Endothelial cell of umbilical vein (primary cell): ENCODE measurements around the gene PDCD2L. TPM values are rescaled to one million over a fixed set of nuclear protein-coding genes. Genes with fewer than 3 reads are reported as not detected.

ENCODE experiments used
- BruUV-seq: library from RNA; stranded (reverse); fragments of 400-500 nt; replicated peaks from 2 replicates; lab custom pipeline; 2021; lab: Mats Ljungman, UMichigan
- CTCF ChIA-PET: fragments of 300-600, 350-600 bp; sonication (Branson Sonifier 250); formaldehyde crosslinking; loops from one replicate; lab custom pipeline; 2021; ENCODE audit warnings: antibody characterized with exemption, inconsistent platforms; lab: Charles Lee
- POLR2A ChIA-PET: fragments of 300-600, 350-600 bp; sonication (Branson Sonifier 250); formaldehyde crosslinking; loops from one replicate; lab custom pipeline; 2021; ENCODE audit warnings: antibody characterized with exemption, inconsistent platforms; lab: Charles Lee
- DNase-seq: peaks from one replicate; pipeline ENCODE4 v3.0.0-alpha.2; 2011; ENCODE audit warnings: low read depth, low spot score
- FAIRE-seq: peaks from 2 replicates; lab custom pipeline; 2011; peaks lifted over from hg19 to GRCh38; lab: Jason Lieb, UNC
- H2AFZ ChIP-seq: 2 replicates; pipeline ENCODE4 v1.6.0; 2012; ENCODE audit warnings: low read depth, low read length, control low read depth, inconsistent platforms
- H3K27ac ChIP-seq: 2 replicates; pipeline ENCODE4 v1.5.1; 2011; ENCODE audit warnings: low read depth, mild to moderate bottlenecking, control low read depth, low read length, moderate library complexity; ENCODE audit not compliant: insufficient read depth
- H3K27me3 ChIP-seq, 2 experiments: 2 replicates each; pipeline versions ENCODE4 v1.6.0 to v1.6.1; 2011; ENCODE audit warnings: low read length in 2 of 2, mixed read lengths in 1 of 2; ENCODE audit not compliant: control insufficient read depth in 2 of 2, insufficient read depth in 2 of 2
- H3K36me3 ChIP-seq, 2 experiments: 2 replicates in 1 of 2; 3 replicates in 1 of 2; pipeline ENCODE4 v1.5.1; 2011; ENCODE audit warnings: low read length in 2 of 2, mild to moderate bottlenecking in 1 of 2, moderate library complexity in 1 of 2; ENCODE audit not compliant: control insufficient read depth in 2 of 2, insufficient read depth in 2 of 2; ENCODE audit errors: extremely low read depth in 1 of 2
- H3K4me1 ChIP-seq: 3 replicates; pipeline ENCODE4 v1.5.1; 2011; ENCODE audit warnings: mild to moderate bottlenecking, low read length; ENCODE audit not compliant: control insufficient read depth, insufficient read depth; ENCODE audit errors: extremely low read depth
- H3K4me2 ChIP-seq: 2 replicates; pipeline ENCODE4 v1.6.1; 2011; ENCODE audit warnings: low read length, control low read depth, mixed read lengths; ENCODE audit not compliant: insufficient read depth
- H3K4me3 ChIP-seq, 3 experiments: fragments of 200-600 bp in 1 of 3; sonication (generic), shearing (Covaris generic) in 1 of 3; replicated peaks in 1 of 3; 2 replicates each; pipeline ENCODE4 v1.5.1; 2011 to 2016; ENCODE audit warnings: control low read depth in 3 of 3, low read length in 3 of 3, mild to moderate bottlenecking in 2 of 3, inconsistent platforms in 1 of 3, low read depth in 1 of 3, moderate library complexity in 1 of 3; ENCODE audit not compliant: insufficient read depth in 1 of 3
- H3K79me2 ChIP-seq: 2 replicates; pipeline ENCODE4 v1.6.0; 2012; ENCODE audit warnings: low read length, inconsistent platforms; ENCODE audit not compliant: control insufficient read depth, insufficient read depth
- H3K9ac ChIP-seq: replicated peaks from 2 replicates; pipeline ENCODE3; 2011; ENCODE audit warnings: low read length, control low read depth; ENCODE audit not compliant: insufficient read depth; ENCODE audit errors: extremely low read depth
- H3K9me1 ChIP-seq: replicated peaks from 3 replicates; pipeline ENCODE4 v1.6.0; 2011; ENCODE audit warnings: mild to moderate bottlenecking, low read length; ENCODE audit not compliant: control insufficient read depth, insufficient read depth; ENCODE audit errors: extremely low read depth
- H3K9me3 ChIP-seq: replicated peaks from 2 replicates; pipeline ENCODE4 v1.5.1; 2012; ENCODE audit warnings: low read length, inconsistent platforms; ENCODE audit not compliant: control insufficient read depth, insufficient read depth
- H4K20me1 ChIP-seq: replicated peaks from 2 replicates; pipeline ENCODE3; 2011; ENCODE audit warnings: mild to moderate bottlenecking, low read length; ENCODE audit not compliant: control insufficient read depth, insufficient read depth; ENCODE audit errors: extremely low read depth
- EZH2 ChIP-seq: IDR thresholded peaks from 2 replicates; pipeline ENCODE4 v1.6.1; 2012; ENCODE audit warnings: borderline replicate concordance, low read depth, mild to moderate bottlenecking, moderate library complexity, low read length, inconsistent platforms; ENCODE audit not compliant: severe bottlenecking
- FOS ChIP-seq: IDR thresholded peaks from 2 replicates; pipeline ENCODE4 v1.6.1; 2011; ENCODE audit warnings: mild to moderate bottlenecking, low read length, moderate library complexity, borderline replicate concordance; ENCODE audit not compliant: insufficient read depth
- GATA2 ChIP-seq: IDR thresholded peaks from 2 replicates; pipeline ENCODE4 v1.7.0; 2011; ENCODE audit warnings: low read depth, mild to moderate bottlenecking, moderate library complexity, mixed read lengths, low read length; ENCODE audit not compliant: insufficient read length, insufficient read depth
- JUN ChIP-seq: IDR thresholded peaks from 2 replicates; pipeline ENCODE4 v1.6.1; 2011; ENCODE audit warnings: borderline replicate concordance, low read depth; ENCODE audit not compliant: insufficient read length, insufficient read depth
- MYC ChIP-seq: IDR thresholded peaks from one replicate; pipeline ENCODE4 v1.6.1; 2011; ENCODE audit warnings: mild to moderate bottlenecking, low read depth, low read length
- POLR2A ChIP-seq: IDR thresholded peaks from 2 replicates; pipeline ENCODE4 v1.6.1; 2012; ENCODE audit warnings: low read depth, mild to moderate bottlenecking, control low read depth, low read length
- POLR2AphosphoS5 ChIP-seq: IDR thresholded peaks from 2 replicates; pipeline ENCODE4 v1.6.1; 2012; ENCODE audit warnings: low read depth, mild to moderate bottlenecking, control low read depth, low read length, moderate library complexity; ENCODE audit not compliant: insufficient read depth
- dilution Hi-C: fragments of 300-500 bp; cut with MboI; formaldehyde crosslinking; loops from one replicate; pipeline ENCODE4 v1.15.0; 2019; ENCODE audit warnings: low sequenced_read_pairs; ENCODE audit not compliant: extremely low pct_ligation_motif_present
- intact Hi-C: fragments of 100-400 bp; cut with micrococcal nuclease; formaldehyde crosslinking; loops from one replicate; pipeline ENCODE4 v1.10.0; 2022
- polyA plus RNA-seq, 4 experiments: library from polyadenylated mRNA; depleted of rRNA in 3 of 4; stranded (reverse) in 3 of 4; unstranded in 1 of 4; fragments of >200 nt; gene quantifications; 2 replicates each; pipeline versions ENCODE4 v1.2.1 to v1.2.3, GENCODE V29; 2011 to 2012; ENCODE audit warnings: missing spikeins in 1 of 4
- total RNA-seq: library from RNA; stranded (reverse); gene quantifications from 2 replicates; pipeline ENCODE4 v1.2.3, GENCODE V29; 2021
- TF ChIP-seq, protein P1 (sequence below): IDR thresholded peaks from 2 replicates; pipeline ENCODE4 v1.6.1; 2011; ENCODE audit not compliant: insufficient read depth, insufficient read length
- TF ChIP-seq, protein P2 (sequence below), 2 donors: IDR thresholded peaks; 1 replicate in 1 of 2; 2 replicates in 1 of 2; pipeline ENCODE4 v1.5.1; 2011; ENCODE audit warnings: low read length in 2 of 2, mild to moderate bottlenecking in 2 of 2, moderate library complexity in 2 of 2, control low read depth in 1 of 2, inconsistent platforms in 1 of 2, low read depth in 1 of 2; ENCODE audit not compliant: insufficient read depth in 1 of 2; ENCODE audit errors: extremely low read depth in 1 of 2

PDCD2L gene
- total and polyA plus RNA-seq, 2 donors (not counting 3 experiments of a cell fraction or from before 2014, with no cell fraction given): 12.4 to 20.3 TPM

DNA sequence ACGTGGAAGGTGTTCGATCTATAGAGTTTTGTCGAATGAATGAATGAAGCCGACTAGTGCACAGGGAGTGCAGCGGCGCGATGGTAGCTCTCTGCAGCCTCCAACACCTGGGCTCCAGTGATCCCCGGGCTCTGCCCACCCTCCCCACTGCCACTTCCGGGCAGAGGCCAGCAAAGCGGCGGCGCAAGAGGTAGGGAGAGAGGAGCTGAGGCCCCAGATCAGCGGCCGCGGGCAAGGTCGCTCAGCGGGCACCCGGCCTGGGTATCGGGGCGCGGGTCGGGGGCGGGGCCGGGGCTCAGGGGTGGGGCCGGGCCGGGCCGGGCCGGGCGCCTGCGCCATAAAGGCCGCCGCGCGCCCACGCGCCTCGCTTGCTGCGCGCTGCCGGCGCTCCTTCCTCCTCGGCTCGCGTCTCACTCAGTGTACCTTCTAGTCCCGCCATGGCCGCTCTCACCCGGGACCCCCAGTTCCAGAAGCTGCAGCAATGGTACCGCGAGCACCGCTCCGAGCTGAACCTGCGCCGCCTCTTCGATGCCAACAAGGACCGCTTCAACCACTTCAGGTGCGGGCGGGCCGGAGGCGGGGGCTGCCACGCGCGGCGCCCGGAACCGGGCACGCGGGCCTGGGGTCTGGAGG, 39.3 kb upstream of the PDCD2L start, which contains the start of gene GPI:
Gene GPI (plus strand): TSS at position 367 of the 633 bp plus-strand sequence. CDS start 71 bp downstream, at position 438.
- H3K9me1 ChIP-seq: no peaks in the 10 kb centered on the region
- peak within 1 kb of the TSS; percentile 58 for H3K4me2 ChIP-seq
- H3K4me3 ChIP-seq: peak within 1 kb of the TSS; percentile 71 to 93 (median 72)
- no TSS peak for BruUV-seq
- peak within 1 kb of the TSS; percentile 32 for H3K27ac ChIP-seq
- TF ChIP-seq, protein P1, sequence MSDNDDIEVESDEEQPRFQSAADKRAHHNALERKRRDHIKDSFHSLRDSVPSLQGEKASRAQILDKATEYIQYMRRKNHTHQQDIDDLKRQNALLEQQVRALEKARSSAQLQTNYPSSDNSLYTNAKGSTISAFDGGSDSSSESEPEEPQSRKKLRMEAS: no peak
- TF ChIP-seq POLR2AphosphoS5 (peak; percentile 82), MYC (no peak), FOS (no peak), JUN (no peak), EZH2 (no peak), GATA2 (no peak), POLR2A (peak; percentile 64)
- TF ChIP-seq, protein P2, sequence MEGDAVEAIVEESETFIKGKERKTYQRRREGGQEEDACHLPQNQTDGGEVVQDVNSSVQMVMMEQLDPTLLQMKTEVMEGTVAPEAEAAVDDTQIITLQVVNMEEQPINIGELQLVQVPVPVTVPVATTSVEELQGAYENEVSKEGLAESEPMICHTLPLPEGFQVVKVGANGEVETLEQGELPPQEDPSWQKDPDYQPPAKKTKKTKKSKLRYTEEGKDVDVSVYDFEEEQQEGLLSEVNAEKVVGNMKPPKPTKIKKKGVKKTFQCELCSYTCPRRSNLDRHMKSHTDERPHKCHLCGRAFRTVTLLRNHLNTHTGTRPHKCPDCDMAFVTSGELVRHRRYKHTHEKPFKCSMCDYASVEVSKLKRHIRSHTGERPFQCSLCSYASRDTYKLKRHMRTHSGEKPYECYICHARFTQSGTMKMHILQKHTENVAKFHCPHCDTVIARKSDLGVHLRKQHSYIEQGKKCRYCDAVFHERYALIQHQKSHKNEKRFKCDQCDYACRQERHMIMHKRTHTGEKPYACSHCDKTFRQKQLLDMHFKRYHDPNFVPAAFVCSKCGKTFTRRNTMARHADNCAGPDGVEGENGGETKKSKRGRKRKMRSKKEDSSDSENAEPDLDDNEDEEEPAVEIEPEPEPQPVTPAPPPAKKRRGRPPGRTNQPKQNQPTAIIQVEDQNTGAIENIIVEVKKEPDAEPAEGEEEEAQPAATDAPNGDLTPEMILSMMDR (IDR thresholded peaks at IDR 0.05; ENCODE audit: extremely low read depth in 1 of 2, insufficient read depth in 1 of 2, low read depth in 1 of 2, low read length in 2 of 2): no peak
- peaks cover 4 to 13% of the 10 kb centered on the region in 2 experiments for H3K36me3 ChIP-seq
- CTCF ChIA-PET: interaction anchor here (1.3 to 1.4 kb wide), 2 partner anchors 41 to 66 kb away, joined by 3 to 4 read pairs; no protein-coding TSS in a partner anchor
- peak within 1 kb of the TSS; percentile 72 for H3K9ac ChIP-seq
- DNase-seq (peak; percentile 28), FAIRE-seq (peak; percentile 69)
- peaks cover 29% of the 10 kb centered on the region for H3K79me2 ChIP-seq
- no peaks in the 10 kb centered on the region for H3K9me3 ChIP-seq
- H3K4me1 ChIP-seq: peaks cover 11% of the 10 kb centered on the region
- intact Hi-C loops: loop anchor here (5.0 kb wide), 1 partner anchor 67 kb away; no protein-coding TSS in a partner anchor
- no peaks in the 10 kb centered on the region for H3K27me3 ChIP-seq
- no peaks in the 10 kb centered on the region for H4K20me1 ChIP-seq
- dilution Hi-C loops: no loop called here
- POLR2A ChIA-PET: no interaction called here
- H2AFZ ChIP-seq: peak within 1 kb of the TSS; percentile 95
